Stimulated activated CD4-positive, alpha-beta T cell treated with anti-CD3 and anti-CD28 coated beads, TNF-alpha, amount 100 ng/mL, for 24 hours (primary cell): ENCODE data around the gene SPATS2L.

Experiments
- DNase-seq, 3 experiments: peaks; one replicate each; pipeline ENCODE4 v3.0.0-alpha.2; 2020; ENCODE audit warnings: low read depth in 3 of 3

Gene SPATS2L

GRCh38 chr2:200377355-200378336 is 71.2 kb downstream of the SPATS2L start:
- no peak for DNase-seq

GRCh38 chr2:200378652-200379290 is 72.3 kb downstream of the SPATS2L start:
- no peak for DNase-seq

DNA sequence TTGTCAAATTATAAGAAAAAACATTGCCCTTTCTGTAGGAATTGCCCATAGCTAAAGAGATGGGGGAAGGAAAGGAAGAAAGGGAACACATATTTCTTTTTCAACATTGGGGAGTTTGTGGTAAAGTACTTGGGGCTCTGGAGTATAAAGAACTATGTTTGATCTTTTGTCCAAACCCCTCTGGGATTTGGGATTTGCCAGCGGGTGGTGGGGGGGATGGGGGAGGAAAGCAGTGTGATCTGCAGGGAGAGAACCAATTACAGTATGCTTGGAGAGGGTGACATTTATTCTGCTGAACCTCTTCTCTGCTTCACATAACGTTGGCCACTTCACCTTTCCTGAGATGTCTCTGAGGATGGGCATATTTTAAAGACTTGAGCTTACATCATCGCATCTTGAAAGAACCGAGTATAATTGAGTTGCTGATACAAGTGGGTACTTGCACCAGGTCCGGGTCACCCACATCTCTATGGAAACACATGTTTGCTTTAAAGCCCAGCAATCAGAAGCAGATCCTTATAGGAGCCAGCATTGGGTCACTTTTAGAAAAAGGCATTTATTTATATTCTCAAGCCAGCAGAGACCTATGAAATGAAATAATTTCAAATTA is 73.1 kb downstream of the SPATS2L start:
- no peak for DNase-seq

DNA sequence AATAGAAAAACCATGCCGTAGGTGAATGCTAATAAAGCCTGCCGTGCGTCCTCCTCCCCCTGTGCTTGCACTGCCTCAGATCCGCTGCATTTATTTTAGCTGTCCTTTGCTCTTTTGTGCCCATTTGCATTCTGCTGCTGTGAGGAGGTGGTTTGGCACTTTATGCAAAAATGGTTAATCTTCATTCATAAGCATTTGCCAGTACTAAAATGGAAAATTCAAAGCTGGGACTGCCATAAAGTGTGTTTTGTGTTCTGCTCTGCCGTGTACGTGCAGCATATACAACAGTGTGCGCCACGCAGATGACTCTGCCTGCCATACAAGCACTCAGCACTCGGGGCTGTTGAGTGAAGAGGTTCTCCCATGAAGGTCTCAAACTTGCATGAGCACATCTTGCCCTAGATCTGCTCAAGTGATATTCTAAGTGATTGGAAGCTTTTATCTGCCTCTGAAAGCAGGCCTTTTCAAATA is 73.6 kb downstream of the SPATS2L start:
- DNase-seq = no peak

GRCh38 chr2:200380833-200381542 is 74.5 kb downstream of the SPATS2L start:
- no peak for DNase-seq

GRCh38 chr2:200382874-200383273 is 76.4 kb downstream of the SPATS2L start:
- DNase-seq = no peak

DNA sequence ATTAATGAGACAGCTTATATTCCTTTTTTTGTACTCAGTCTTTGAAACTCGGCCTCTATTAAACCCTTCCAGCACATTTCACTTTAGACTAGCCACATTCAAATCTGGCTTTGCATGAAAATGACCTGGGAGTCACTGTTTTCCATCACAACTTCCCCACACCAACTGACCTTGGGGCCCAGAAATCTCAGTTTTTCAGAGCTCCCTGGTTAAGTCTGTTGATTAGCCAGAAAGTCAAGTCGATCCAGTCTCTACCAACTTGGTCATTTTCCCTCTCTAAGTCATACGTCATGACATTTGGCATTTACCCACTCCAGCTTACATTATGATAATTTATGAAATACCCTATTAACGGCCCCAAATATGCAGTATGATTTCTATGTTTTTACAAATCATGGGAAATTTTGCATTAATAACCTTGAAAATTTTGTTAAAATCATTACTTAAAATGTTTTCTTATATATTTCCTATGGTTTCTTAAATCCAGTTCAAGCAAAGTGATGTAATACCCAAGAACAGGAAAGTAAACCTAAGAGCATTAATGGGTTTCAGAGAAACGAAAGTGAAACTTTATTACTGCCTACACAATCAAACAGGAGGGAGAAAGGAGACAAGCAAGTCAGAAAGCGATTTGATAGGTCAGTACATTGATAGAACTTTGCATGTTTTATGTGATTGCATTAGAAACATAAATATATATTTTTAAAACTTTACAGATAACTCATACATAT is 77.1 kb downstream of the SPATS2L start:
- DNase-seq = no peak

GRCh38 chr2:200385063-200385635 is 78.7 kb downstream of the SPATS2L start:
- no peak for DNase-seq

- no peak for DNase-seq
Measured at GRCh38 chr2:200393191-200393590, 86.7 kb downstream of the SPATS2L start.

- DNase-seq = no peak
Measured at GRCh38 chr2:200394045-200394444, 87.6 kb downstream of the SPATS2L start.

- DNase-seq = no peak
Measured at GRCh38 chr2:200396781-200397242, 90.3 kb downstream of the SPATS2L start.

- DNase-seq = no peak
Measured at GRCh38 chr2:200397785-200398184, 91.3 kb downstream of the SPATS2L start.

- no peak for DNase-seq
Measured at GRCh38 chr2:200399046-200399445, 92.6 kb downstream of the SPATS2L start.

DNA sequence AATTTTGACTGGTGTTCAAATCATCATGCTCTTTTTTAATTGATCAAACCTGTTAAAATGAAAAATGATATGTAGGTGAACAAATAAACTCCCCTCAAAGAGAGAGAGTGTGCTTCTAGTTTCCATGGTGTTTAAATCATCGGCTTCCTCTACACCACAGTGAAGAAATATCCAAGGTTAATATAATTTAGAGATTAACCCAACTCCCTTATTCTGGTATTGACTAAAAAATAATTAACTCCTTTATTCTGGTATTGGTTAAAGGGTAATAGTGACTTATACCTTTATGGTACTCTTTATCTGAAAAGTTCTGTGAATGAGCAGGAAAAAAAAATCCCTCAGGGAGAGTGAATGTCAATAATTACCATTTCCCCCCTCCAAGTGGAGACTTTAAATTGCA is 93.1 kb downstream of the SPATS2L start:
- no peak for DNase-seq

DNA sequence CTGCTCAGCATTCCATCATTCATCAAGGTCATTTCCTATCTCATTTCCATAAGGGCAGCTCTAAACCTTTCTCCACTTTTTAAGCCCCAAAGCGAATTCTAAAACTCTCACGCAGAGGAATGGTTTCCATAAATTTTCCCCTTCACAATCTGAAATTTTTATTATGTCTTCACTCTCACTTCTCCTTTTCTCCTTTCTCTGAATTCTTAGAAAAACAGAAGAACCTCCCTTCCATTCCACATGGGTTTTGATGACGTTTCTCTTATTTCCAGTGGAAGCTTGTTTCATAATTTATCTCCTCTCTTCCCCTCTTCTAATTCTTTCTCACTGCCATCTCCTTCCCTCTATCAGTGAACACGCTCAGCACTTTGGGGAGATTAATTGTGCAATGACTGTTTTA is 97.3 kb downstream of the SPATS2L start:
- no peak for DNase-seq

- DNase-seq = no peak
Measured at GRCh38 chr2:200404615-200405014, 98.1 kb downstream of the SPATS2L start.

GRCh38 chr2:200405599-200406298 is 99.3 kb downstream of the SPATS2L start:
- no peak for DNase-seq

- no peak for DNase-seq
Measured at GRCh38 chr2:200406379-200406778, 99.9 kb downstream of the SPATS2L start.

DNA sequence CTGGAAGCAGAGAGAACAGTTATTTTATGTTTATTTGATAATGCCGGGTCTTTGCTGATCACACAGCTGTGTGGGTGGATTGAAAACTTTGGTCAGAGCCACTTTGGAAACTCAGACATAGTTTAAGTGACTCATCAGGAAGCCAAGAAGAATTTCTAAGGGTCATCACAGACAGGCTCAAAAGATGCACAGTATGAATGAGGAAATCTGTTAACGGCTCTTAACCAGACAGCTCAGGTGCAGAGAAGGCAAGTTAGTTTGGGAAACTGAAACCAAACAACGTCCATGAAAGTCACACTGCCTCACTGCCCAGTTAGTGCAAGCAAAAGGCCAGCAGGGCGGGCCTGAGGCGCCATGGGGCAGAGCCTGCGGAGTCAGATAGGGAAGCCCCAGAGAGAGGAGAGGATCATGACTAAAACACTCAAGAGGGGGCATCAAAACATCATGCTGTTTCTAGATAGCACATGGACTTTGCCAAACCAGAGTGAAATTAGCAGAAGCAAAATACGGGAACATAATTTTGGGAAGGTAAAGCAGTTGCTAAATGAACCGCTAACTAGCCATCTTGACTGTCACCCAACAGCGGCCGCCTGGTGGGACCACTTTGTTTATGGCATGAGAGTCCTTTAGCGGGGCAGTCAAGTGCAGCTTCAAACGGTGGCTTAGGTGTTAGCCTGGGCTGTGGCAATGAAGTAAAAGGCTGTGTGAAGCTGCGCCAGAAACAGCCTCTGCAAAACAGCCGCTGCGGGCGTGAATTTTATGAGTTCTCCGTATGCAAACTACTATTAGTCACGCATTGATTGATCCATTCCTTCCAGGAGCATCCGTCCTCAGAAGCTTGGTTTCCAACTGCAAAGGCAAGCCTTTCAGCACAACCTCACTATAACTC is 102.2 kb downstream of the SPATS2L start:
- DNase-seq = no peak
